Esophagus squamous epithelium (tissue), 5 donors: ENCODE measurements around the gene TDRD10. TPM values are rescaled to one million over a fixed set of nuclear protein-coding genes. Genes with fewer than 3 reads are reported as not detected.
A peak's percentile ranks its signal among the peaks of the same experiment; 100 is the strongest.

Source experiments
- DNase-seq: peaks from one replicate; lab custom pipeline; 2025; lab: John Stamatoyannopoulos, UW
- H3K27ac ChIP-seq, 4 donors: fragments of 200-600 bp; sonication (generic); one replicate each; pipeline ENCODE4 v1.5.1; 2016 to 2019; ENCODE audit warnings: mild to moderate bottlenecking in 1 of 4
- H3K27me3 ChIP-seq, 4 donors: fragments of 200-600 bp; sonication (generic); 1 replicate in 3 of 4; 2 replicates in 1 of 4; pipeline versions ENCODE4 v1.5.1 to v1.6.0; 2017 to 2021; ENCODE audit warnings: antibody characterized with exemption in 1 of 4
- H3K36me3 ChIP-seq, 3 donors: fragments of 200-600 bp; sonication (generic); one replicate each; pipeline ENCODE4 v1.5.1; 2016 to 2019
- H3K4me1 ChIP-seq, 3 donors: fragments of 200-600 bp; sonication (generic); one replicate each; pipeline ENCODE4 v1.5.1; 2017 to 2019
- H3K4me3 ChIP-seq, 4 donors: fragments of 200-600 bp; sonication (generic); 1 replicate in 3 of 4; 2 replicates in 1 of 4; pipeline ENCODE4 v1.5.1; 2016 to 2019; ENCODE audit warnings: mild to moderate bottlenecking in 2 of 4, moderate library complexity in 1 of 4
- H3K9me3 ChIP-seq, 3 donors: fragments of 200-600 bp; sonication (generic); one replicate each; pipeline ENCODE4 v1.5.1; 2016 to 2019
- CTCF ChIP-seq, 6 experiments: fragments of 450-650 bp in 4 of 6; fragments of 200-600 bp in 2 of 6; sonication (generic) in 2 of 6; IDR thresholded peaks; one replicate each; pipeline ENCODE4 v1.5.1; 2016 to 2019; ENCODE audit warnings: antibody characterized with exemption in 6 of 6, mild to moderate bottlenecking in 4 of 6, moderate library complexity in 4 of 6
- POLR2A ChIP-seq, 4 donors: fragments of 450-650 bp; IDR thresholded peaks; one replicate each; pipeline ENCODE4 v1.6.1; 2017; ENCODE audit warnings: antibody characterized with exemption in 4 of 4, mild to moderate bottlenecking in 4 of 4, moderate library complexity in 3 of 4
- WGBS, 2 donors: methylation state at CpG; one replicate each; pipeline ENCODE4 v1.1.5; 2018; 5-methylcytosine and 5-hydroxymethylcytosine counted together
- intact Hi-C: fragments of 100-400 bp; cut with DNase I; formaldehyde crosslinking; loops from one replicate; pipeline ENCODE4 v1.15.0; 2022
- total RNA-seq, 4 donors: library from RNA; depleted of rRNA; stranded (reverse); fragments of >200 nt; gene quantifications; one replicate each; pipeline ENCODE4 v1.1.0, GENCODE V29; 2016
- donor health status: DM: yes; HTN: yes; CAD: no.

TDRD10 gene
- total RNA-seq, 4 donors from 2014 or later: 0.26 to 2.7 TPM; not detected in 2

- intact Hi-C loops: no loop called here
- H3K4me3 ChIP-seq: no peak overlapping the region
- WGBS, 2 donors: 56 to 61% methylated on average over 3 of the region's 3 CpGs
Observed at GRCh38 chr1:154466206-154466605, 35.8 kb upstream of the TDRD10 start.

GRCh38 chr1:154466921-154467417 is 35.0 kb upstream of the TDRD10 start:
- peaks cover 0 to 27% (median 5%) of the 10 kb centered on the region in 3 donors for H3K36me3 ChIP-seq
- H3K27ac ChIP-seq: peak overlapping the region in 2 of 4 donors; percentile 7 to 67
- WGBS, 2 donors: 44 to 56% methylated on average over 8 of the region's 8 CpGs
- intact Hi-C loops: no loop called here
- H3K27me3 ChIP-seq: no peaks in the 10 kb centered on the region
- H3K9me3 ChIP-seq: no peaks in the 10 kb centered on the region
- no peak for DNase-seq
- H3K4me3 ChIP-seq: no peak overlapping the region
- H3K4me1 ChIP-seq: peaks cover 13 to 48% (median 18%) of the 10 kb centered on the region in 3 donors
- TF ChIP-seq CTCF (IDR thresholded peaks at IDR 0.05) (peak in 4 of 6 experiments; percentile 9 to 28 (median 18)), POLR2A (IDR thresholded peaks at IDR 0.05) (no peak)

More at GRCh38 chr1:154466206-154466605, 35.8 kb upstream of the TDRD10 start:
- peaks cover 13 to 48% (median 18%) of the 10 kb centered on the region in 3 donors for H3K4me1 ChIP-seq
- TF ChIP-seq CTCF (IDR thresholded peaks at IDR 0.05) (no peak), POLR2A (IDR thresholded peaks at IDR 0.05) (no peak)
- H3K27ac ChIP-seq: peak overlapping the region in 3 of 4 donors; percentile 7 to 67 (median 57)
- DNase-seq: no peak
- H3K36me3 ChIP-seq: peaks cover 0 to 29% (median 5%) of the 10 kb centered on the region in 3 donors
- no peaks in the 10 kb centered on the region for H3K27me3 ChIP-seq
- H3K9me3 ChIP-seq: no peaks in the 10 kb centered on the region

GRCh38 chr1:154467434-154468102 is 34.5 kb upstream of the TDRD10 start:
- Histone ChIP-seq H3K9me3 (no peaks in the 10 kb centered on the region), H3K4me1 (peaks cover 13 to 43% (median 16%) of the 10 kb centered on the region in 3 donors), H3K27ac (peak overlapping the region in 2 of 4 donors; percentile 7 to 67), H3K4me3 (no peak overlapping the region), H3K27me3 (no peaks in the 10 kb centered on the region), H3K36me3 (peaks cover 0 to 27% (median 5%) of the 10 kb centered on the region in 3 donors)
- no peak for DNase-seq
- 78 to 92% methylated on average over 9 to 11 of the region's 11 CpGs for WGBS, 2 donors
- TF ChIP-seq POLR2A (IDR thresholded peaks at IDR 0.05): no peak
- no peak for TF ChIP-seq CTCF (IDR thresholded peaks at IDR 0.05)
- intact Hi-C loops: no loop called here

- DNase-seq: no peak
- H3K27ac ChIP-seq: peak overlapping the region in 3 of 4 donors; percentile 14 to 40 (median 14)
- no peaks in the 10 kb centered on the region for H3K27me3 ChIP-seq
- intact Hi-C loops: no loop called here
- no peak for TF ChIP-seq CTCF (IDR thresholded peaks at IDR 0.05)
- no peak for TF ChIP-seq POLR2A (IDR thresholded peaks at IDR 0.05)
- H3K4me1 ChIP-seq: peaks cover 5 to 32% (median 5%) of the 10 kb centered on the region in 3 donors
- WGBS, 2 donors: 75 to 88% methylated on average over 1 to 8 of the region's 12 CpGs
- H3K36me3 ChIP-seq: peaks cover 0 to 27% (median 5%) of the 10 kb centered on the region in 3 donors
- H3K4me3 ChIP-seq: no peak overlapping the region
- no peaks in the 10 kb centered on the region for H3K9me3 ChIP-seq
Observed at GRCh38 chr1:154468535-154469250, 33.3 kb upstream of the TDRD10 start.
